ENCODE results near the gene C22orf23.
A peak's percentile ranks its signal among the peaks of the same experiment; 100 is the strongest.
"Not testable (repeated sequence)": the region's sequence is repeated elsewhere in the genome, so short reads cannot be mapped to it uniquely, and the experiment has no call there.

The C22orf23 gene

DNA sequence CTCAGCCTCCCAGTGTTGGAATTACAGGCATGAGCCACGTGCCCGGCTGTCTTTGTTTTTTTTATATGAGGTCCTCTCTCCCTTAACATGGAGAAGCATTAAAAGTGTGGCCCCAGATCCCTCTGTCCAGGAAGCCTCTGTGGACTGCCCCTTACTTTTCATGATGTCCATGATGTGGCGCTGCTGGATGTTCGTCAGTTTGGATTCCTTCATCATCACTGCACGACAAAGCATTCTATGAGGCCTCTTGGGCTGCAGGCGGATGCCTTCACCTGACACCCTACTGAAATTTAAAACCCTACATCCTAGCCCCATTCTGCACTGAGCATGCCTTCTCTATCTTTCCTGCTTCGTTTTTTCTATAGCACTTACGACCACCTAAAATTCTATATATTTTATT is 2.1 kb downstream of the C22orf23 start:
- DNase-seq: no peak

DNA sequence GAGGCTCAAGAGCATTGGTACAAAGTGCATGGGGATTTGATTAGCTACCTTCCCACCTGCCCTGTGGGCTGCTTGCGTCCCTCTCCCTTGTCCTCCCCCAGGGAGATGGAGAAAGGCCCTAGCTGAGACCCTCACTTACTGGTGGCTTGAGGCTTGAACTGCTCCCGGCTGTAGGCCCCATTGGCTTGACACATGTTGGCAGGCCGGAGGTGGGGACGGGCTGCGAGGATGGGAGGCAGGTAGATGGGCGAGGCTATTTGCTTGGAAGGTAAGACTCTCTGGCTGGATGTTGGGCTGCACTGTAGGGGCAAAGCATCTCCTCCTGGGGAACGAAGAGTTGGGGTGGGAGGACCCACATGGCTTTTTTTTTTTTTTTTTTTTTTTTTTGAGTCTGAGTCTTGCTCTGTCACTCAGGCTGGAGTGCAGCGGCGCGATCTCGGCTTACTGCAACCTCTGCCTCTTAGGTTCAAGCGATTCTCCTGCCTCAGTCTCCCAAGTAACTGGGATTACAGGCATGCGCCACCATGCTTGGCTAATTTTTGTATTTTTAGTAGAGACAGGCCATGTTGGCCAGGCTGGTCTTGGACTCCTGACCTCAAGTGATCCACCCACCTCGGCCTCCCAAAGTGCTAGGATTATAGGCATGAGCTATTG is 6.1 kb downstream of the C22orf23 start:
- DNase-seq: not testable (repeated sequence)

DNA sequence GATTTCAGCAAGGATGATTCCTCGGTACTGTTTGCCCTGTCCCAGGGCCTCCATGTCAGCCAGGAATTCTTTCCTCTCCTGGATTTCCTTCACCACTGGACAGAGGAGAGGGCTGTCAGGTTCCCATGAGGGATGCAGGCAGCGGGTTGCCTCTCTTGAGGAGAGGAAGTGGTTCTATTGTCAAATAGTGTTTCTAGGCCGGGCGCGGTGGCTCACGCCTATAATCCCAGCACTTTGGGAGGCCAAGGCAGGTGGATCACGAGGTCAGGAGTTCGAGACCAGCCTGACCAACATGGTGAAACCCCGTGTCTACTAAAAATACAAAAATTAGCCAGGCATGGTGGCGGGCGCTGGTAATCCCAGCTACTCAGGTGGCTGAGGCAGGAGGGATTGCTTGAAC is 9.0 kb downstream of the C22orf23 start:
- not testable (repeated sequence) for DNase-seq

DNA sequence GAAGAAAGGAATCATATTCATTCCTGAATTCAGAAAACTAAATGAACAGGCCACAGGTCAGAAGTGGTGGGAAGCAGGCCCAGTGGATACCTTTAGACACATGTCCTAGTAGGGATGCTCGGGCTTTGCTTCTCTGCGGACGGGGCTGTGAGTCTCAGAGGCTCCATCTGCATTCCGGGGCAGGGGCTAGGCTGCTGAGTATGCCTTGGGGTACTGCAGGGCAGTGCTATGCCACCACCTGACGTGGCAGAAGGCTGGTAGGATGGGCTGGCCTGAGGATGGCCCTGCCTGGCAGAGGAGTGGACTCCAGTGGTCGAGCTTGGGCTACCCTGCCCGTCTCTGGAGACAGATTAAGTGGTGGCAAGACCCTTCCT is 9.6 kb downstream of the C22orf23 start:
- DNase-seq: no peak

DNA sequence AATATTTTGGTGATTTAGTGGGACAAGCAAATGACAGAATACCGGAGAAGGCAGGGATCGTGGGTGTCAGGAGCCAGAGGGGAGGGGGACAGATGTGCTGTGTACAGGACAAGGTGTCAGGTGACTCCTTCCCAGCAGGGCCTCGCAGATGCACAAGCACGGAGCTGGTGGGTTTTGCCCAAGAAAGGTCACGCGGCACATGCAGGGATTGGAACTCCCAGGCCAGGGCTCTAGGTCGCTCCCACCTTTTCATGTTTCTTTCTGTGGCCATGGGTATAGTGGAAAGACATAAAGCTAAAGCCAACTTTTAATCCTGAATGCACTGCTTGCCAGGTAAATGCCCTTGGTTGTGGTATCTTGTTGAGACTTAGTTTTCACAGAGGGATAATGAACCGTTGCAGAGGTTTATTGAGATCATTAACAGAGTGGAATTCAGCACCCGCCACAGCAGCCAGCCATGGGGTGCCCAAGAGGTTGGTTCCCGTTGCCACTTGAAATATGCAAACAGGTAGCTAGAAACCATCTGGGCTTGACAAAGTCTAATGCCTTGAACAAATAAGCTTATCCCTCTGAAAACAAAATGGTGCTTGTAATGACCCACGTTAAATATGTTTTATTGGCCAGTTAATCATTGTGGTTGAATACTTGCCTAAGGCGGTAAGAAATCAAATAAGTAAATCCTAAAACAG is 10.1 kb downstream of the C22orf23 start:
- DNase-seq: no peak

DNA sequence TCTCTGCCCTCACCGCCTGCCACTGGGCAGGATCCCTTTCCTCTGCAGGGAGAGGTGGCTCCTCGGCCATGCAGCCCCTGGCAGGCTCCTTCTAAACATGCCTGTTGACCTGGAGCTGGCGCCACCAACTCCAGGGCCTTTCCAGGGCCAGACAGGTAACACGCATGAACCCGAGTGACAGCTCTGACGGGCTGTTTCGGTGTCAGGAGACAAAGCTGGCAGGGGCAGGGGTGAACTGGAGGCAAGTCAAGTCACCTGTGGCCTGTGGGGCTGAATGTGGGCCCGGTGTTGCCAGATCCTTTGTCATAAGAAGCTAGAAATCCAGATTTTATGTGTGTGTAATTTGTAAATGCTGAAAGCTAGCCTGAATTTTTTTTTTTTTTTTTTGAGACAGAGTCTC is 11.3 kb downstream of the C22orf23 start:
- no peak for DNase-seq

DNA sequence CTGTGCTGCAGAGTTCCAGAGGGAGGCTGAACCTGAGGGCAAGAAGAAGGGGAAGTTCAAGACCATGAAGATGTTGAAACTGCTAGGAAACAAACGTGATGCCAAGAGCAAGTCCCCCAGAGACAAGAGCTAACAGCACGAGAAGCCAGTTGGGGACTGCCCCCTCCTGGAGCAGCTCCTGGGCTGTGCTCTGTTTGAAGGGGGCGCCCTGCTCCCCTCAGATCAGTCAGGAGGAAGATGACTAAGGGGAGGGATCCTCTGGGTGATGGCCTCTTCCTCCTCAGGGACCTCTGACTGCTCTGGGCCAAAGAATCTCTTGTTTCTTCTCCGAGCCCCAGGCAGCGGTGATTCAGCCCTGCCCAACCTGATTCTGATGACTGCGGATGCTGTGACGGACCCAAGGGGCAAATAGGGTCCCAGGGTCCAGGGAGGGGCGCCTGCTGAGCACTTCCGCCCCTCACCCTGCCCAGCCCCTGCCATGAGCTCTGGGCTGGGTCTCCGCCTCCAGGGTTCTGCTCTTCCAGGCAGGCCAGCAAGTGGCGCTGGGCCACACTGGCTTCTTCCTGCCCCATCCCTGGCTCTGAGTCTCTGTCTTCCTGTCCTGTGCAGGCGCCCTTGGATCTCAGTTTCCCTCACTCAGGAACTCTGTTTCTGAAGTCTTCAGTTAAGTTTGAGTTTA is 12.6 kb downstream of the C22orf23 start:
- no peak for DNase-seq

DNA sequence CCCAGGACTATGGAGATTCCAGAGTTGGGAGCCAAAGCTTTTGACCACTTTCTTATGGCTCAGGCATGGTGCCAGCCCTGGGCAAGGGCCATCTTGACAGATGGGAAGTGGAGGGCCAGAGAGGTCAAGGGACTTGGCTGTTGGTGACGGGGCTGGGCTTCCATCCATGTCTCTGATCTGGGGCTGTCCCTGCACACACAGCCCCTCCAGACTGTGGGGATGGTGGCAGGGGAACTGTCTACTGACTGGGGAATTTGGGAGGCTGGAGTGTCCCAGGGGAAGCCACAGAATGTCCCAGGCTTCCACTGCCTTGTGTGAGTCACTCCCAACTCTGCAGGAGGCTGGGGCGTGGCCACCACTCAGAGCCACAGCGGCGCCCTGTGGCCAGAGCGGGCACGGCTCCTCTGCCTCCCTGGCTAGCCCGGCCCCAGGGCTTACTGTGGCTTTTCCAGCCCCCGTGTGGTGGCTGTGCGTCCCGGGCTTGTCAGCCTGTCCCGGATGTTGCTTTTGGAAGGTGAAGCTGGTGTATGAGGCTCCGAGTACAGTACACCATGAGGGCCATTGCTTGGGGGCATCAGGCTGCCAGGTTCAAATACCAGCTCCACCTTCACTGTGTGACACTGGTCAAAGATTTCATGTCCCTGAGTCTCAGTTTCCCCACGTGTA is 19.6 kb downstream of the C22orf23 start:
- peak; percentile 79 for DNase-seq

DNA sequence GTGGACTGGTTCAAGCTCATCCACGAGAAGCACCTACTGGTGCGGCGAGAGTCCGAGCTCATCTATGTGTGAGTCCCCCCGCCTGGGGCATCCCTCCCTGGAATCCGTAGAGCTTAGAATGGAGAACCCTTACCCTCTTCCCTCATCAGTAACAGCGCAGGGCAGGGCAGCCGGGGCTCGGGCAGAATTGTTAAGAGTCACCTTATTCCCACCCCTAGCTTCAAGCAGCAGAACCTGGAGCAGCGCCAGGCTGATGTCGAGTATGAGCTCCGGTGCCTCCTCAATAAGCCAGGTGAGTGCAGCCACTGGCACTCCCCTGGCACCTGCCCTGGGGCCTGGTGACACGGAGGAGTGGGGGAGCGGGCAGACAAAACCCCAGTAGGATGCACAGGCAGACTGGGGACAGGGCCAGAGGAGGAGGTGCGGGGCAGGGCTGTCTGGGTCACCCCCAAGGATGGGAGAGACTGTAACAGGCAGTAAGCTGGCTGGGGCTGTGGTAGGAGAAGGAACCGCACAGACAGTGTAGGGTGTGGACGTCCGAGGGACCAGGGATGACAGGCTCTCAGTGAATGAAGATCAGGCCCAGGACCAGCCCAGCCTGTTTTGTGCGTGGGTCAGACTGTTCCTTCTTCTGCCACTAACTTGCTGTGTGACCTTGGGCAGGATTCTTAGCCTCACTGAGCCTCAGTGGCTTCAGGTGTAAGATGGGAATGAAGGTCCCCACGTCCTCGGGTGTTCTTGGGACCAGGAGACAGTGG is 20.4 kb downstream of the C22orf23 start:
- no peak for DNase-seq

DNA sequence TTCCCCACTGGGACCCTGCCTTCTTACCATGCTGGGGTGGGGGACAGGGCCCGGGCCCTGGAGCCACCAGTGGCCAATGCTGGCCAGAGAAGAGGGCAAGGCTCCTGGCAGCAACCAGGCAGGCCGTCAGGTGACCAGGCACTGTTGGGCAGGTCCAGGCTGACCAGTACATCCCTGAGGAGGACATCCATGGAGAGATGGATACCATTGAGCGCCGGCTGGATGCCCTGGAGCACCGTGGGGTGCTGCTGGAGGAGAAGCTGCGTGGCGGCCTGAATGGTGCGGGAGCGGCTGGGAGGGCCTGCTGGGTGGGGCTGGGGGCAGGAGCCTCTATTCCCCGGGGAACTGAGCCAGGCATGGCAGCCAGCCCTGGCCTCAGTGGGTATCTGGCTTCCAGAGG is 21.0 kb downstream of the C22orf23 start:
- no peak for DNase-seq

DNA sequence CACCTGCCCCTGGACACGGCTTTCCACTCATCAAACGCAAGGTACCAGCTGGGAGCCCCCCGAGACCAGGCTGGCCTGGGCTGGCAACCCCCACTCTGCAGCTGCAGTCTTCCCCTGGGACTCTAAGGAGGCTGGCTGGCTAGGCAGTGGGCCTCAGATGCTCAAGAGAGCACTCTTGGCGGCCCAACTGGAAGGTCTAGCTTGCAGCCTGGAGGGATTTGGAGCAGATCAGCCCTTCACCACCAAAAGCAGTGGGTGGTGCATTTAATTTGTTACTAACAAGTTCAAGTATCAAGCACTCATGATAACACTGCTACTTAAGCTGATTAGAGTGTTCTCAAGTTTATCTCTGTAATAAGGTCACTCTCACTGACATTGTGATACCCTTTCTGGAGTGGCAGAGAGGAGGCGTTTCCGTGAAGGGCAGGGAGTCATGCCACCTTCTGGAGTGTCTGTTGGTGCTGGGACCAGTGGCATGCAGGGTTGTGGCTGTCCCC is 21.5 kb downstream of the C22orf23 start:
- DNase-seq: no peak

DNA sequence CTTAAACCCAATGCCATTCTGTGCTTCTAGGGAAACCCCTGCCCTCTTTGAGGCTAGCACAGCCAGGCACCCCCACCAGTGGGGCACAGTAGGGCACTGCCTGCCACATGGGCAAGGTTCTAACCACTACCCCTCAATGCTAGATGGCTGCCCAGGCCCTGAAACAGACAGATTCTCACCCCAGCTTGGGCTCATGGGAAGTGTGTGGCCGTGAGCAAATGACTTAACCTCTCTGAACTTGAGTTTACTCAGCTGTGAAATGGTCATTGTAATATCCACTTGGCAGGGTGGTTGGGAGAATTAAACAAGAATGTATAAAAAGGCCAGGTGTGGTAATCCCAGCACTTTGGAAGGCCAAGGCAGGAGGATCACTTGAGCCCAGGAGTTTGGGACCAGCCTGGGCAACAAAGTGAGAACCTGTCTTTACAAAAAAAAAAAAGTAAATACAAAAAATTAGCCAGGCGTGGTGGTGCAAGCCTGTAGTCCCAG is 22.4 kb downstream of the C22orf23 start:
- no peak for DNase-seq

DNA sequence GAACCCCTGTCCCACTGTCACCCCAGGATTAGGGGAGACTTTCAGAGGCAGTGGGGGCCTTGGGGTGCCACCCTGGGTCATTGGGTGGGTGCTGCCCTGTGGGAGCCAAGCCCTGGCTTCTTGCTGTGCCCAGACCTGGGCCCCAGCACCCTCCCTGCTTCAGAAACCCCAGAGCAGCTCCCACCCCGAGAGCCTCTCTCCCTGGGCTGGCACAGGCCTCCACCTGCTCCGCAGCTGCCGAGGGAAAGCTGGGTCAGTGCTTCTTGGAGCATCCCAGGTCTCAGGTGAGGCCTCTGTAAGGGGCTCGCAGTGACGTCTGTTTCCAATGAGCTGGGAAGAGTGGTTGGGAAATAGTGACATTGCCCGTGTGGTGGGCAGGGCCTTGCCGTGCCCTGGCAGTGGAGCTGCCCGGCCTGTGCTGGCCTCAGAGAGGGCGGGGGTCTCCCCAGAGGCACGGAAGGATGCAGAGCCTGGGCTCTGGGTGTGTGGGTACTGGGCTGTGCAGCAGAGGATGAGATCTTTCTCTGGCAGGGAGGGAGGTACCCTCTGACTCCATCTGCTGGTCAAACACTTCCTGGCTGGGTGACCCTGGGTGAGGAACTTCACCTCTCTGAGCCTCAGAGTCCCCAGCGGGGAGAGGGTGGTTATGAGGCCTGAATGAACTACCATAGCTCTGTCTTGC is 23.0 kb downstream of the C22orf23 start:
- peak; percentile 14 for DNase-seq

DNA sequence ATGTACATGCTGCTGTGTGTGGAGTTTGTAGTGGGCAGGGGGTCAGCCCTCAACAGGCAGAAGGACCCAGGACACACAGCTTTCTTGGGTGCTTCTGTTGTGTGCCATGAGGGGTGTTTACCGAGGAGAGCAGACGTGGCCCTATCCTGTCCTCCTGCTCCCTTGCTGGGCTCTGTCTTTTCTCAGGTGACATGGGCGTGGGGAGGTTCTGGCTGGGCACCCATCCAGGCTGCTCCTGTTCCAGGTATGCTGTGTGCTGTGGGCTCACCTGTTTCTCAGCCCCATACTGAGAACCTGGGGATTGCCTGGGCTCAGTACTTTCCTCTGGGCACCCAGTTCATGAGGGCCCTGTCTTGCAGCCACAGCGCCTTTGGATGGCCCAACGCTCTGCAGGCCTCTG is 24.0 kb downstream of the C22orf23 start:
- DNase-seq: no peak

DNA sequence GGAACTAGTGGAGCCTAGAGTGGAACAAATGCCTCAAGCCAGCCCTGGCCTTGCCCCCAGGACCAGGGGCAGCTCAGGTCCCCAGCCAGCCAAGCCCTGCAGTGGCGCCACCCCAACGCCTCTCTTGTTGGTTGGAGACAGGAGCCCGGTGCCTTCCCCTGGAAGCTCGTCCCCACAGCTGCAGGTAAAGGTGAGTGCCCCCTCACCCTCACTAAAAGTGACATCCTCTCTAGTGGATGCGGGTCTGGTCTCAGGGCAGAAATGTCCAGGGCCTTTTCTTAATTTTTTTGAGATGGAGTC is 25.8 kb downstream of the C22orf23 start:
- DNase-seq: no peak

DNA sequence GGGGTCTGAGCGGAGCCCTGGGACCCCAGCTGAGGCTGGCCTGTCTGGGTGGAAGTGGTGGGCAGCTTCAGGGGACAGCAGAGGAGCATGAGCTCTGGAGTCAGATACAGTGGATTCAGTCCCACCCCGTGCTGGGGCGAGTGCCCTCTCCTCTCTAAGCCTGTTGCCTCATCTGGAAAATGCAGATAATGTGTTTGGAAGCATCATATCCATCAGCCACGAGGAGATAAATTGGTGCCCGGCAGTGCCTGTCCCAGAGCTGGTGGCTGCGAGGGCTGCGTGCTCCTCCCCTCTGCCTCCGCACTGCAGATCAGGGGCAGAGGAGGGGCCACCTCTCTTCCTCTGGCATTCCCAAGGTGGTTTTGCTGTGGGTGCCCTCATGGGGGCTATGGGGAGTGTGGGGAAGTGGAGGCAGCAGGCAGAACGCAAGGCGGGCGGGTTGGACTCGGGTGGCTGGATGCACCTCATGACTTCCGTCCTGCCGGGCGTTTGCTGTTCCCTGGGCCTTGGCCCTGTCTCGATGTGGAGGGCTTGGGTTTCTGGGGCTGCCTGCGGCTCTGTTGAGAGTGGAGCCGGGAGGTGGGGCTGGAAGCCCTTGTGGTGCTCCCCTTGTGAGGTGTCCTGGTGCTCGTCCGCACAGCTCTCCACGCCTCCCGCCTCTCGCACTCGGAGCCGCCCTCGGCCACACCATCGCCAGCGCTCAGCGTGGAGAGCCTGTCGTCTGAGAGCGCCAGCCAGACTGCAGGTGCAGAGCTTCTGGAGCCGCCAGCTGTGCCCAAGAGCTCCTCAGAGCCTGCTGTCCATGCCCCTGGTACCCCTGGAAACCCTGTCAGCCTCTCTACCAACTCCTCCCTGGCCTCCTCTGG is 26.4 kb downstream of the C22orf23 start:
- no peak for DNase-seq

DNA sequence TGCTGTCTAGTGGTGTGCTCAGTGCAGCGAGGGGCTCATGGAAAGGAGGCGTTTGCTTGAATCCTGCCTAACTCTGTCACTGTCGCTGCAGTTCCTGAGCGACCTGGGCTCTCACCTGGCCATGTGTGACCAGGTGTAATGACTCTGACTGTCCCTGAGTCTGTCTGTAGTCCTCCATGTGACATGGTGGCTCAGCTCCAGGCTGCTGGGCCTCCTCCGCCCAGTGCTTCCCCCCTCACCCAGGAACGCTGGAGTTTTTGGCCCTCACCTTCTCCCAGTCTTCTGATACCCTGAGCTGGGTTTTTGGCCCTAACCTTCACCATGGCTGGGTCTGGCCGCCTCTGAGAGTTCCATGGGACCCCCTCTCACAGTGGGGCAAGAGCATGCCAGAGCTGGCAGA is 27.0 kb downstream of the C22orf23 start:
- DNase-seq: no peak

DNA sequence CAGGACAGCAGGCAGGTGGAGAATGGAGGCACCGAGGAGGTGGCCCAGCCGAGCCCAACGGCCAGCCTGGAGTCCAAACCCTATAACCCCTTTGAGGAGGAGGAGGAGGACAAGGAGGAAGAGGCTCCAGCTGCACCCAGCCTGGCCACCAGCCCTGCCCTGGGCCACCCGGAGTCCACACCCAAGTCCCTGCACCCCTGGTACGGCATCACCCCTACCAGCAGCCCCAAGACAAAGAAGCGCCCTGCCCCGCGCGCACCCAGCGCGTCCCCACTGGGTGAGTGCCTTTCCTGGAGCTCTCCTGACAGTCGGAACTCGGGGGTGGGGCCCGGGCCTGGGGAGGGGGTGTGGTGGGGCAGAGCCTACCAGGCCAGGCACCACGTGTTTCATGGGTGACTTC is 27.6 kb downstream of the C22orf23 start:
- no peak for DNase-seq

DNA sequence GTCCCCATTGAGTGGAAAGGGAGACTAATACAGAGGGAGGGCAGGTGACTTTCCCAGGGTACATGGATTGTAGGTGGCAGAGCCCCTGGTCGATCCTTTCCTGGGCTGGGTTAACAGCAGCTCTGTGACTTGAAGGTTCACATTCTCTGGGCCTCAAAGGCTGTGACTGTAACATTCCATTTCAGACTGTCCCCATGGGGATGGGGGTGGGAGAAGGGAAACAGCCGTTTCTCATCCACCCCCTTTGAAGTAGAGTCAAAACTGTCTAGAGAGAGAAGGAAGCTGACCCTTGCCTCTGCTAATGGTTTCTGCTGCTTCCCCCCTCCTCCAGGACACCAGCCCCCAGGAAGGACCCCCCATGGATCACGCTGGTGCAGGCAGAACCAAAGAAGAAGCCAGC is 28.1 kb downstream of the C22orf23 start:
- no peak for DNase-seq

DNA sequence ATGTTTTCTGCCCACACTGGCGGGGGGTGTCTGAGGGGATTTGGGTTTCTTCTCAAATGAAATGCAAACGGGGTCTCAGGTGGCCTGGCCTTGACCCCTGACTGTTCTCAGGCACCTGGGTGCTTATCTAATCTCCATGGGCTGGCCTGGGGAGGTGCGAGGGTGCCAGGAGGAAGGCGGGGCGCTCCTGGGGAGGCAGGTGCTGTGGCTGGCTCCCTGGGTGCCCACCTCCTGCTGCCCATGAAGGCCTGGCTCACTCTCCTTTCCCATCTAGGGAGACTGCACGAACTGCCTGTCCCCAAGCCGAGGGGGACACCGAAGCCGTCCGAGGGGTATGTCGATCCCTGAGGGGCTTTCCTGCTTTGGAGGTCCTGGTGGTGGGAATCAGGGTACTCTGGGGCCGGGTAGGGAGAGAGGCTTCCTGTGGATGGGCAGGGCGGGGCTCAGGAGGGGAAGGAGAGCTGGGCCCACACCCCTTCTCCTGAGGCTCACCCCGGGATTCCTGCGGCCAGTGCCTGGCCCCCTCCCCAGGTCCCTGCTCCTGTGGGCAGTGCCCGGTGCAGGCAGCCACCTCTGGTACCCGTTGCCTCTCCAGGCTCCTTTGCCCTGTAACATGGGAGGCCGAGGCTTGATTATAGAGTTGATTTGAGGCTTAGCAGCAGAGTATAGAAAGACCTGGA is 28.9 kb downstream of the C22orf23 start:
- DNase-seq: no peak

DNA sequence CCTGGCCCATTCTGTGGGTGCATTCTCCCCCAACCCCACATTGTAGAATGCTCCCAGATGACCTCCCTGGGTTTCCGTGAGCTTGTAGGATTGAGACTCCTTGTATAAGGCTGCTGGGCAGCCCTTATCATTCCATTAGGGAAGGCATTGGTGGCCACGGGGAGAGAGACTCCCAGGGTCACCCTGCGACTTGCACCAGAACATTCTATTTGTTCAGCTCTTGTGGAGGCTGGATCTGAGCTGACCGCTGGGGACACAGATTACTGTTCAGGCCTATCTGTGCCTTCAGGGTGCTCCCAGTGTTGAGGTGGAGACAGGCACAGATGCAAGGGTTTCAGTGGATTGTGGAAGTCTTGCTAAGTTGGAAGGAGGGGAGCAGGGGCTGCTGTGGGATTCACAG is 29.5 kb downstream of the C22orf23 start:
- no peak for DNase-seq
